ENCODE measurements around the gene MYBBP1A.

- no peak for TF ChIP-seq POLR2A (IDR thresholded peaks at IDR 0.05; ENCODE audit: low read length)
- no peak for TF ChIP-seq GATA1 (IDR thresholded peaks at IDR 0.05; ENCODE audit: low read depth, low read length)
Observed at GRCh38 chr17:4542726-4543191, 12.4 kb downstream of the MYBBP1A start.

Measured in erythroblast (primary cell).